Tibial nerve (tissue), 4 donors: ENCODE measurements around the gene CFAP251. TPM values are rescaled to one million over a fixed set of nuclear protein-coding genes. Genes with fewer than 3 reads are reported as not detected.

Experiments used
- DNase-seq, 2 donors: peaks; one replicate each; pipeline ENCODE4 v3.0.0-alpha.2; 2019; ENCODE audit warnings: low spot score in 2 of 2
- H3K27ac ChIP-seq, 4 donors: fragments of 200-600 bp; sonication (generic) in 3 of 4; one replicate each; pipeline ENCODE4 v1.5.1; 2017 to 2019; ENCODE audit warnings: mild to moderate bottlenecking in 1 of 4
- H3K27me3 ChIP-seq, 2 donors: fragments of 200-600 bp; sonication (generic) in 1 of 2; one replicate each; pipeline versions ENCODE4 v1.5.1 to v1.6.0; 2017 to 2019
- H3K36me3 ChIP-seq, 3 donors: fragments of 200-600 bp; sonication (generic); one replicate each; pipeline ENCODE4 v1.5.1; 2018 to 2019
- H3K4me1 ChIP-seq, 4 donors: fragments of 200-600 bp; sonication (generic) in 3 of 4; one replicate each; pipeline ENCODE4 v1.5.1; 2017 to 2019
- H3K4me3 ChIP-seq, 4 donors: fragments of 200-600 bp; sonication (generic) in 3 of 4; one replicate each; pipeline ENCODE4 v1.5.1; 2017 to 2019; ENCODE audit warnings: mild to moderate bottlenecking in 1 of 4, moderate library complexity in 1 of 4
- H3K9me3 ChIP-seq, 4 donors: fragments of 200-600 bp; sonication (generic) in 3 of 4; one replicate each; pipeline ENCODE4 v1.5.1; 2017 to 2019
- EP300 ChIP-seq, 2 donors: sonication (generic); formaldehyde crosslinking; IDR thresholded peaks; one replicate each; pipeline ENCODE4 v1.6.1; 2017; ENCODE audit warnings: antibody characterized with exemption in 2 of 2, mild to moderate bottlenecking in 1 of 2
- POLR2A ChIP-seq, 2 donors: fragments of 450-650 bp; IDR thresholded peaks; one replicate each; pipeline ENCODE4 v1.6.1; 2017; ENCODE audit warnings: antibody characterized with exemption in 2 of 2, mild to moderate bottlenecking in 2 of 2, moderate library complexity in 2 of 2
- WGBS, 2 donors: methylation state at CpG; one replicate each; pipeline ENCODE4 v1.1.5; 2018; 5-methylcytosine and 5-hydroxymethylcytosine counted together
- total RNA-seq, 4 donors: library from RNA; depleted of rRNA; stranded (reverse); fragments of >200 nt; gene quantifications; one replicate each; pipeline ENCODE4 v1.1.0, GENCODE V29; 2016
- TF ChIP-seq, protein P1 (sequence below), 5 experiments: fragments of 200-600 bp in 3 of 5; fragments of 450-650 bp in 2 of 5; sonication (generic) in 3 of 5; IDR thresholded peaks; one replicate each; pipeline ENCODE4 v1.5.1; 2016 to 2019; ENCODE audit warnings: antibody characterized with exemption in 5 of 5, mild to moderate bottlenecking in 3 of 5, moderate library complexity in 2 of 5

The CFAP251 gene
- total RNA-seq, 4 donors from 2014 or later = 3.0 to 5.4 (median 3.9) TPM

- Histone ChIP-seq H3K4me1 (no peaks in the 10 kb centered on the region), H3K36me3 (peaks cover 0 to 32% (median 0%) of the 10 kb centered on the region in 3 donors), H3K4me3 (no peak overlapping the region), H3K27me3 (no peaks in the 10 kb centered on the region), H3K9me3 (peaks cover 0 to 8% (median 0%) of the 10 kb centered on the region in 4 donors), H3K27ac (no peak overlapping the region)
- no peak for TF ChIP-seq POLR2A (IDR thresholded peaks at IDR 0.05)
- no peak for DNase-seq
- WGBS, 2 donors = 94 to 97% methylated on average over 2 of the region's 2 CpGs
Observed at GRCh38 chr12:121934309-121934664, 15.9 kb downstream of the CFAP251 start.

GRCh38 chr12:121937654-121938053, 19.3 kb downstream of the CFAP251 start:
- no peaks in the 10 kb centered on the region for H3K4me1 ChIP-seq
- H3K4me3 ChIP-seq = no peak overlapping the region
- DNase-seq = no peak
- peaks cover 0 to 36% (median 0%) of the 10 kb centered on the region in 3 donors for H3K36me3 ChIP-seq
- peaks cover 0 to 8% (median 0%) of the 10 kb centered on the region in 4 donors for H3K9me3 ChIP-seq
- no peak overlapping the region for H3K27ac ChIP-seq
- 91 to 95% methylated on average over 7 of the region's 7 CpGs for WGBS, 2 donors
- TF ChIP-seq EP300 (IDR thresholded peaks at IDR 0.05) = no peak
- TF ChIP-seq, protein P1, sequence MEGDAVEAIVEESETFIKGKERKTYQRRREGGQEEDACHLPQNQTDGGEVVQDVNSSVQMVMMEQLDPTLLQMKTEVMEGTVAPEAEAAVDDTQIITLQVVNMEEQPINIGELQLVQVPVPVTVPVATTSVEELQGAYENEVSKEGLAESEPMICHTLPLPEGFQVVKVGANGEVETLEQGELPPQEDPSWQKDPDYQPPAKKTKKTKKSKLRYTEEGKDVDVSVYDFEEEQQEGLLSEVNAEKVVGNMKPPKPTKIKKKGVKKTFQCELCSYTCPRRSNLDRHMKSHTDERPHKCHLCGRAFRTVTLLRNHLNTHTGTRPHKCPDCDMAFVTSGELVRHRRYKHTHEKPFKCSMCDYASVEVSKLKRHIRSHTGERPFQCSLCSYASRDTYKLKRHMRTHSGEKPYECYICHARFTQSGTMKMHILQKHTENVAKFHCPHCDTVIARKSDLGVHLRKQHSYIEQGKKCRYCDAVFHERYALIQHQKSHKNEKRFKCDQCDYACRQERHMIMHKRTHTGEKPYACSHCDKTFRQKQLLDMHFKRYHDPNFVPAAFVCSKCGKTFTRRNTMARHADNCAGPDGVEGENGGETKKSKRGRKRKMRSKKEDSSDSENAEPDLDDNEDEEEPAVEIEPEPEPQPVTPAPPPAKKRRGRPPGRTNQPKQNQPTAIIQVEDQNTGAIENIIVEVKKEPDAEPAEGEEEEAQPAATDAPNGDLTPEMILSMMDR (IDR thresholded peaks at IDR 0.05) = no peak
- TF ChIP-seq POLR2A (IDR thresholded peaks at IDR 0.05) = no peak
- no peaks in the 10 kb centered on the region for H3K27me3 ChIP-seq

- DNase-seq = no peak
- Histone ChIP-seq H3K27ac (no peak overlapping the region), H3K36me3 (peaks cover 0 to 42% (median 0%) of the 10 kb centered on the region in 3 donors), H3K4me1 (no peaks in the 10 kb centered on the region), H3K4me3 (no peak overlapping the region), H3K9me3 (peaks cover 0 to 8% (median 0%) of the 10 kb centered on the region in 4 donors), H3K27me3 (no peaks in the 10 kb centered on the region)
- TF ChIP-seq, protein P1 (IDR thresholded peaks at IDR 0.05) = no peak
- TF ChIP-seq POLR2A (IDR thresholded peaks at IDR 0.05) (no peak), EP300 (IDR thresholded peaks at IDR 0.05) (no peak)
- WGBS, 2 donors = 62 to 70% methylated on average over 7 of the region's 7 CpGs
Observed at GRCh38 chr12:121939186-121939585, 20.8 kb downstream of the CFAP251 start.

- Histone ChIP-seq H3K27me3 (no peaks in the 10 kb centered on the region), H3K4me3 (no peak overlapping the region), H3K4me1 (no peaks in the 10 kb centered on the region), H3K36me3 (peaks cover 0 to 44% (median 0%) of the 10 kb centered on the region in 3 donors), H3K27ac (no peak overlapping the region), H3K9me3 (peaks cover 0 to 8% (median 0%) of the 10 kb centered on the region in 4 donors)
- 94 to 95% methylated on average over 4 of the region's 4 CpGs for WGBS, 2 donors
- DNase-seq = no peak
- TF ChIP-seq, protein P1 (IDR thresholded peaks at IDR 0.05) = no peak
- no peak for TF ChIP-seq POLR2A (IDR thresholded peaks at IDR 0.05)
- TF ChIP-seq EP300 (IDR thresholded peaks at IDR 0.05) = no peak
Observed at GRCh38 chr12:121939992-121940766, 21.8 kb downstream of the CFAP251 start.

- 92 to 95% methylated on average over 15 of the region's 15 CpGs for WGBS, 2 donors
- DNase-seq = no peak
Observed at GRCh38 chr12:121942145-121942718, 23.8 kb downstream of the CFAP251 start.

More at GRCh38 chr12:121942145-121942718, 23.8 kb downstream of the CFAP251 start:
- H3K27me3 ChIP-seq = no peaks in the 10 kb centered on the region
- TF ChIP-seq, protein P1 (IDR thresholded peaks at IDR 0.05) = no peak
- TF ChIP-seq EP300 (IDR thresholded peaks at IDR 0.05) (no peak), POLR2A (IDR thresholded peaks at IDR 0.05) (no peak)
- peaks cover 0 to 27% (median 0%) of the 10 kb centered on the region in 3 donors for H3K36me3 ChIP-seq
- no peak overlapping the region for H3K4me3 ChIP-seq
- H3K4me1 ChIP-seq = no peaks in the 10 kb centered on the region
- peaks cover 0 to 2% (median 0%) of the 10 kb centered on the region in 4 donors for H3K9me3 ChIP-seq
- H3K27ac ChIP-seq = no peak overlapping the region
